Stimulated activated CD4-positive, alpha-beta T cell treated with anti-CD3 and anti-CD28 coated beads, Interleukin-1b, Interleukin-23, amount 100 ng/mL, for 4 hours (primary cell): ENCODE results near the gene LFNG.
"Not testable (repeated sequence)": the region's sequence is repeated elsewhere in the genome, so short reads cannot be mapped to it uniquely, and the experiment has no call there.

Source experiments
- DNase-seq, 2 donors: peaks; one replicate each; pipeline ENCODE4 v3.0.0-alpha.2; 2020; ENCODE audit warnings: low read depth in 2 of 2

Gene LFNG

DNA sequence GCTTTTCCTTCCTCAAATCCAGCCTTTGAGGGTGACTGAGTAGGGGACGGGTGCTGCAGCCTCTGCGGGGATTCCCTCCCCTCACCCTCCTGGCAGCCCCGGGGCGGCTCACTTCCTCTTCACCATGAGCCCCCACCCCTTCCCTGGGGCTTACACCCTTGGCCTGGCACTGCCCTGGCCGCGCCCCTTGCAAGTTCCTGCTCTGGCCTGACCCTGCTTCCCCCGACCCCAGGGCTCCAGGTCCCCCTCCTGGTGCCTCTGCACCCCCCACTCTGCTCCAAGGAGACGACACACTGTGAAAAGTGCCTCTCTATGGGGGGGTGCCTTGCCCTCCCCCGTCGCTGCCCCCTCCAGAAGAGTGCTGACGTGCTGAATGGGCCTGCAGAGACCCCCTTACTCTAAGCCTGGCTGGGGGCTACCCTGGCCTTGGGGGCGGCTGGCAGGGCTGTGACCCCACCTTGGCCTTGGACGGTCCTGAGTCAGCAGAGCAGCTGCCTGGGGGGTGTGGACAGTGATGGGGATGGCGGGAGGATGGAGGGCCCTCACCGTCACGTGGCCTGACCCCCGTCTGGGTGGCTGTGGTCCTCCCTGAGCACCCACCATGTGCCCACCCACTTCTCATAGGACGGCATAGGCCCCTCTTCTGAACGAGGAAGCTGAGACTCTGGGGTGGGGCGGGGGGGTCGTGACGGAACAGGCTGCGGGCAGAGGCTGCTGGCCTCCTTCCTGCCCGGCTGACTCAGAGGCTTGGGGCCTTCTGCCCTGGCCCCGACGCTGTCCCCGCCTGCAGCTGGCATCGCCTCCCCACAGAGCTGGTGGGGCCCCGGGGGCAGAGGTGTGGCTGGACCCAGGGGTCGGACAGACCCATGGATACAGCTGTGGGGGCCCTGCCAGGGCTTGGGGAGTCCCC is 9.8 kb downstream of the LFNG start:
- no peak for DNase-seq

DNA sequence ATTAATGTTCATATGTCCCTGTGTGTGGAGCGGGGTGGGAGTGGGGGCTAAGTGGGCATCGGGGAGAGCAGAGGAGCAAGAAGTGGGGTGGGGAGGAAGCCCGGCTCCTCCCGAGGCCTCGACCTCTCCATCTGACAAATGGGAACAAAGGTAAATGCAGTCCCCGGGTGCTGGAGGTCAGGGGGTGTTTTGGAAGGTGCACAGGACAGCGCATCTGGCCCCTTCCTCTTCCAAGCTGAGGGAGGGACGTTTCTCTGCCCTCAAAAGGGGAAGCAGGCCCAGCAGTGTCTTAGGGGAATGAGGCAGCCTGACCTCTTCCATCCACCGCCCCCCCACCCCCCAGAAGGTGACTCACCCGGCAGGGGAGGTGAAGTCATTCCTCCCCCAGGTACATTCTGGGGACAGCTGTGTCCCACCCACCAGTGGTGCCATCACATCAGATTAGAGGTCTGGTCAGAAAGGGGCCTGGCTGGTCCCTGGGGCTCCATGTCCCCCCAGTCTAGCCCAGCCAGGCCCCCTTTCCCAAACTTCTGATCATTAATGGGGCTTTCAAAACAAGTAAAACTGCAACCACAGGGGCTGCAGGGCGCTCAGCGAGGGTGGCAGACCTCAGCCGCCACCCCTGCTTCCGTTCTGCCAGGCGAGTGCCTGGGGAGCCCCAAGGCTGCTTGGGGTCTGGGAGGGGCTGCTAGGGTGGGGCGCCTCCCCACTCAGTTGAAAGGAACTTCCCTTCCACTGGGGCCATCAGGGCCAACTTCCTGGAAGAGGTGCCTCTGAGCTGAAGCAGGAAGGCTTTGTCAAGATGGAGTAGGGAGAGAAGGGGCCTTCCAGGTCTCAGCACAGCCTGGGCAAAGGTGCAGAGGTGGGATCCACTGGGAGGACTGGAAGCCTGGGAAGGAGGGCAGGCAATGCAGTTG is 10.8 kb downstream of the LFNG start:
- DNase-seq = peak; percentile 54 to 59

DNA sequence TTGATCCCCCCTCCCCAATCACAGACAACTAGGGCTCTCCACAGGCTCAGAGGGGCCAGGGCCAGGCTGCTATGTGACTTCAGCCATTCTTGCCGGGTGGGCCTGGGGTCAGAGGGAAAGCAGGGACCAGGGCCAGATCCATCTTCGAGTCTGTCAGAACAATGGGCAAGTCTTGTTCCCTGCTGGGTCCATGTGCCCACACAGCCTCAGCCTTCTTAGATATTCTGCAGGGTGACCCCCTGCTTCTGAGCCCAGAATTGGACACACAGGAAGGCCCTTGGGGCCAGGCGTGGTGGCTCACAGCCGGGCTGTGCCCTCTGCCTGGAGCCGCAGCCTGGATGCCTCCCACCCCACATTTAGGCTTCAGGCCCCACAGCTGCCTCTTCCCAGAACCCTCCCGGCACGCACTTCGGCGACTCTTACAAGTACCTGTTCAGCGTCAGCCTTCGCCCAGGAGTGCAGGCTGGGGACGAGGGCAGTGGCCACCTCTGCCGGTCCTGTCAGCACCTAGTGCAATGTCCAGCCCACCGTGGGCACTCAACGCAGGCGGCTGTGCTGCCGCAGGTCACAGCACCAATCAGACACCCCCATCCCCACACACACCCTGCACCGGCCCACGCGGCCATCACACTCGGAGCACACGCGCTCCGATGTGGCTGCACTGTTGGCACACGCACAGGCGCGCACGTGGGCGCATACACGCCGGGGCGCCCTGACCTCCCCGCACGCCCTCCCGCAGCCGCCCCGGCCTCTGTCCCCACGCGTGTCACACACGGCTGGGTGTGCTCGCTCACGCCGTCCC is 11.6 kb downstream of the LFNG start:
- not testable (repeated sequence) for DNase-seq

DNA sequence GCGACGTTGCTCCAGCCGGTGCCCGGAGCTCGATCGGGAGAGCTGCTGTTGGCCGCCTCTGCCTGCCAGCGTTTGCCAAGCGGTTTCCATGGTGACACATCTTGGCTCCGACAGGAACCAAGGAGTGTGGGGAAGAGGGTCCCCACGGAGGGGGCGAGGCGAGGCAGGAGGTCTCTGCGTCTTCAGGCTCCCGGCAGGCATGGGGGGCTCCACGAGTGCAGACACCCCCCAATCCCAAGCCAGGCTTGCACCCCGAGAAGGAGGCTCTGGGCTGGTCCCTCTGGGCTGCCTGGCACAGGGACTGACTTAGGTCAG is 12.2 kb downstream of the LFNG start:
- not testable (repeated sequence) for DNase-seq

DNA sequence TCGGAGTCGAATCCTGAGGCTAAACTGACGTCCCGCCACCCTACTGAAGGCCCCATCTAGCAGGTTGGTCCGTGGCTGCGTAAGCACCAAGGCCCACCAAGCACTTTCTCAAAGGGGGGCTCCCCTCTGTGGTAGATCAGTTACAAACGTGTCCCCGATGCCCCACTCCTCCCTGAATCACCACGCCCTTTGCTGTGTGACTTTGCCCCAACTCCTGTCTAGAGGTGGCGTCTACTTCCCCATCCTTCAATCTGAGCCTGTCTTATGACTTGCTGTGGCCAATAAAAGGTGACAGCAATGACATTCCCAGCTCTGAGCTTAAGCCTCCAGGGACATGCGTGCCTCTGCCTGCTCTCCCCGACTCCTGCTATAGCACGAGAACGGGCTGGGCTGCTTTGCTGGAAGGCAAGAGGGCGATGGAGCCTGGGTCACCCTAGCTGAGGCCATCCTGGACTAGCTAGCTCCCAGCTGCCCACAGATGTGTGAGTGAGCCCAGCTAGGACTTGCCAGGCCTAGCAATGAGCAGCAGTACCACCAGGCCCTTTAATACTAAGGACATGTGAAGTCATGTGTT is 12.7 kb downstream of the LFNG start:
- not testable (repeated sequence) for DNase-seq

DNA sequence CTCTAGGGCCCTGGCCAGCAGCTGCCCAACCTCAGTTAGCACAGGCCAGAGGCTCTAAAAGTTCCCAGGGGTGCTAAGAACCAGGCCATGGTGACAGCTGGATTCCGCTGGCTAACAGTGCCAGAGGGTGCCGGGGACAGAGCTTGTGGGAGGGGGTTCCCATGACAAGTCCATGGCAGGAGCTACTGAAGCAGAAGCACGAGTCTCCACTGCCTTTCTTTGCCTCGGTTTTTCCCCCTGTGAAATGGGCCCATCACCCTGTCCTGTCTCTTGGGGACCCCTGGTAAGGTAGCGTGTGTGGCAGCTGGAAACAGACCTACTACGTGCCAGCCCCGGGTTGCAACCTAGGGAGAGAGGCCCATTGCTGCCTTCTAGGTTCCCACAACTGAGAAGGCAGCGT is 13.2 kb downstream of the LFNG start:
- DNase-seq = not testable (repeated sequence)

DNA sequence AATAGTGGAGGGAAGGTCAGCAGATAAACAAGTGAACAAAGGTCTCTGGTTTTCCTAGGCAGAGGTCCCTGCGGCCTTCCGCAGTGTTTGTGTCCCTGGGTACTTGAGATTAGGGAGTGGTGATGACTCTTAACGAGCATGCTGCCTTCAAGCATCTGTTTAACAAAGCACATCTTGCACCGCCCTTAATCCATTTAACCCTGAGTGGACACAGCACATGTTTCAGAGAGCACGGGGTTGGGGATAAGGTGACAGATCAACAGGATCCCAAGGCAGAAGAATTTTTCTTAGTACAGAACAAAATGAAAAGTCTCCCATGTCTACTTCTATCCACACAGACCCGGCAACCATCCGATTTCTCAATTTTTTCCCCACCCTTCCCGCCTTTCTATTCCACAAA is 14.0 kb downstream of the LFNG start:
- DNase-seq = not testable (repeated sequence)

DNA sequence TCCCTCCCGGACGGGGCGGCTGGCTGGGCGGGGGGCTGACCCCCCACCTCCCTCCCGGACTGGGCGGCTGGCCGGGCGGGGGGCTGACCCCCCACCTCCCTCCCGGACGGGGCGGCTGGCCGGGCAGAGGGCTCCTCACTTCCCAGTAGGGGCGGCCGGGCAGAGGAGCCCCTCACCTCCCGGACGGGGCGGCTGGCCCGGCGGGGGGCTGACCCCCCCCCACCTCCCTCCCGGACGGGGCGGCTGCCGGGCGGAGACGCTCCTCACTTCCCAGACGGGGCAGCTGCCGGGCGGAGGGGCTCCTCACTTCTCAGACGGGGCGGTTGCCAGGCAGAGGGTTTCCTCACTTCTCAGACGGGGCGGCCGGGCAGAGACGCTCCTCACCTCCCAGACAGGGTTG is 14.6 kb downstream of the LFNG start:
- DNase-seq = not testable (repeated sequence)

DNA sequence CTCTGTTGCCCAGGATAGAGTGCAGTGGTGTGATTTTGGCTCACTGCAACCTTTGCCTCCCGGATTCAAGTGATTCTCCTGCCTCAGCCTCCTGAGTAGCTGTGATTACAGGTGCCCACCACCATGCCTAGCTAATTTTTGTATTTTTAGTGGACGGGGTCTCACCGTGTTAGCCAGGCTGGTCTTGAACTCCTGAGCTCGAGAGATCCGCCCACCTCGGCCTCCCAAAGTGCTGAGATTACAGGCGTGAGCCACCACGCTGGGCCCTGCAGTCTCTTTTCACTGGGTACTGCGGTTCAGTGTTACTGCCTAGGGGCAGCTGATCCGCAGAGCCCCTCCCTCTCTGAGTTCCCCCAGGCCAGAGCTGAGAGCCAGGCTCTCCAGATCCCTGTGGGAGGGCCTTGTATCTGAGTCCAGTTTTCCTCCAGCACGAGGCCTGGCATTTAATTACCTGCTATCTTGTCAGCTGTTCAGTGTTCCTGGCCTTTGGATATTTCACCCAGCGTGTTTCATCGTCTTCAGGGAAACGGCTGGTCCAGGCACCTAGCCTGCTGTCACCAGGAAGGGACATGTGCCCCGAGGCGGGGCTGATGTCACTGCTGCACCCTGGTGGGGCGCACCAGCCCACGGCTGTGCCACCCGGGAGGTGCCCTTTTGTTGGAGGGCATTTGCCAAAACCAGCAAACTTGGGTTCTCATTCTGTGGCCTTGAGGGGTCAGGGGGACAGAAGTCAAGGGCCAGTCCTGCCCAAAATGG is 16.5 kb downstream of the LFNG start:
- not testable (repeated sequence) for DNase-seq

DNA sequence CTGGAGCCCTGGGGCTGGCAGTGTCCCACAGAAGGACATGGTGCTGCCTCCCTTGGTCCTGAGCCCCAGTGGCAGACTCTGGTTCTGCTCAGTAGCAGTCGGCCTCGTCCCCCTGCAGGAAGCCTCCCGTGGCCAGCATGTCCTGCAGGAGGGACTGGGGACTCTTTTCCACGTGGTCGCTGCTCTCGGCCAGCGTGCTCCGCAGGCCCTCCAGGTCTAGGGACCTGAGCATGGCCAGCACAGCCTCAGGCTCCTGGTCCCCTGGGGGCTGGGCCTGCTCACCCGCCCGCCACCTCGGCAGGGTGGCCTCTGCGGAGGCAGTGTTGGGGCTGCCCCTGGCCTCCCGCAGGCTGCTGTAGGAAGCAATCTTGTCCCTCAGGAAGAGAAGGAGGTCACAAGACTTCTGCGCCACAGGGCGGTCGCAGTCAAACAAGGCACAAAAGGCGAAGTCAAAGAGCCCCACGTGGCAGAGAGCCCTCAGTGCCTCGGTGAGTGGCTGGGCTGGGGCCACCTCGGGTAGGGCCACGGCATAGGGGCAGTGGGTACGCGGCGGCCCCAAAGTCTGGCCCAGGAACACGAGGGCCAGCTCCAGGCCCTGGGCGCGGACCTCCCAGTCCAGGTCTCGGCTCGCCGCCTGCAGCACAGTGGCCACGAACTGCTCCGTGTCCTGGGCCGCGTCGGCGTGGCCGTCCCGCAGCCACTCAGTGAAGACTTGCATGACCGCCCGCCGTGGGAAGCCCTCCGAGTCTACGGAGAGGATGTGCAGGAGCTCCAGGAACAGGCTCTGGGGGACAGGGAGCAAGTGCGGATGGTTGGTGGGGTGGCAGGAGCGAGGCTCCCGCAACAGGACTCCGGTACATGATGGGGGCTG is 18.6 kb downstream of the LFNG start:
- DNase-seq = no peak

DNA sequence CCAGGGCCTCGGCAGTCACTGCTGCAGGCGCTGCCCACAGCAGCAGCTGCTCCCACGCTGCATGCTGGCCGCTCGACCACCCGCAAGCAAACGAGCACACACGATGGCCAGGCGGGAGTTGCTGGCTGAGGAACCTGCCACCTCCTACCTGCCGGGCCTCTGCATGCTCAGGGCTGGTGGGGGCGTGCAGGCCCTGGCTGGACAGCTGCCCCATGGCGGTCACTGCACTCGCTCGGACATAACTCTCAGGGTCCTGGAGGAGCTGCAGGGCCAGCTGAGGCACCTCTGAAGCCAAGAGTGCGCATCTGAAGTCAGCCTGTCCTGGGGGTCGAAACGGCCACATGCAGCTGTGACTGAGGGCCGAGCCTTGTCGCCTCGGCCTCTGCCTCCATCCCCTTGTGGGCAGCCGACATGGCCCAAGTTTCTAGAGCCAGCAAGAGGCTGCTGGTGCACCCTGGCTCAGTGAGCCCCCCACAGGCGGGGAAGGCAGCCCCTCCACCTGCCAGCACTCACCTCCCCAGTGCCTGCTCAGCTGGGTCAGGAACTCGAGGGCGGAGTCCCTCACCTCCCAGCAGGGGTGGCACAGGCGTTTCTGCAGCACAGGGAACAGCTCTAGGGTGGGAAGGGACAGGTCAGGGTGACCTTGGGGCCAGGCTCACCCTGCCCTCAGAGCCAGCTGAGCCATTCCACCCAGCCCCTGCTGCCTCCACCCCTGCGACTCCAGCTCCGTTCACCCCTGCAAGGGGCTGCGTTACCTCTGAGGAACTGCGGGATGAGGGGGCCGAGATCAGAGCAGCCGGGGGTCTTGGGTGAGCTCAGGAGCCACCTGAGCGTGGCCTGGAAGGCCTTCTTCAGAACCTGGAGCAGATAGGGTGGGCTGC is 19.7 kb downstream of the LFNG start:
- no peak for DNase-seq

DNA sequence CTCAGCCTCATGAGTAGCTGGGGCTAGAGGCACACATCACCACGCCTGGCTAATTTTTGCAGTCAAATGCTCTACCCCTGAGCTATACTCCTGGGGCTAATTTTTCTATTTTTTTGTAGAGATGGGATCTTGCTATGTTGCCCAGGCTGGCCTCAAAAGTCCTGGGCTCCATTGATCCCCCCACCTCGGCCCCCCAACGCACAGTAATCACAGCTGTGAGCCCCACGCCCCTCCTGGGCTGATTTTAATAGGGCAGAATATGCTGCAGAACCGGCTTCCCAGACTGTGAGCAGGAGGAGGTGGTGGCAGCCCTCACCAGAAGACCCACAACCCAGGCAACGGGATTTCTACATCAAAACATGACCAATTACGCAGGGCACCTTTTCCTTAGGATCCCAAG is 20.6 kb downstream of the LFNG start:
- no peak for DNase-seq

DNA sequence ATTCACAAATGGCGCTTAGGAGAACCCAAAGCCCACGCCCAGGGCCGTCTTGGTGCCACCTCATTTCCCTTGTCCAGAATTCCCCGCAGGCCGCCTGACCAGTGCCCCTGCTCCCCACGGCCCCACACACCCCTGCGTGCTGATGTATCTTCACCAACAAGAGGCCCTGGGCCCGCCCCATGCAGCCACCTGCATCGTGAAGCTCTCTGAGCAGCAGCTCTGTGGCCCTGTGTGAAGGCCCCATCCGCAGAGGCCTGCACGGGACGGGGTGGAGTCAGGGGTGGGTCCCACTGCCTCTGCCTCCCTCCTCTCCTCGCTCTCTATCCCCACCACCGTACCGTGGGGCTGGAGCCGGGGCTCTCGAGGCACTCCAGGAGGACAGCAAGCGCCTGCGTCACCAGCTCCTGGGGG is 21.1 kb downstream of the LFNG start:
- DNase-seq = no peak

DNA sequence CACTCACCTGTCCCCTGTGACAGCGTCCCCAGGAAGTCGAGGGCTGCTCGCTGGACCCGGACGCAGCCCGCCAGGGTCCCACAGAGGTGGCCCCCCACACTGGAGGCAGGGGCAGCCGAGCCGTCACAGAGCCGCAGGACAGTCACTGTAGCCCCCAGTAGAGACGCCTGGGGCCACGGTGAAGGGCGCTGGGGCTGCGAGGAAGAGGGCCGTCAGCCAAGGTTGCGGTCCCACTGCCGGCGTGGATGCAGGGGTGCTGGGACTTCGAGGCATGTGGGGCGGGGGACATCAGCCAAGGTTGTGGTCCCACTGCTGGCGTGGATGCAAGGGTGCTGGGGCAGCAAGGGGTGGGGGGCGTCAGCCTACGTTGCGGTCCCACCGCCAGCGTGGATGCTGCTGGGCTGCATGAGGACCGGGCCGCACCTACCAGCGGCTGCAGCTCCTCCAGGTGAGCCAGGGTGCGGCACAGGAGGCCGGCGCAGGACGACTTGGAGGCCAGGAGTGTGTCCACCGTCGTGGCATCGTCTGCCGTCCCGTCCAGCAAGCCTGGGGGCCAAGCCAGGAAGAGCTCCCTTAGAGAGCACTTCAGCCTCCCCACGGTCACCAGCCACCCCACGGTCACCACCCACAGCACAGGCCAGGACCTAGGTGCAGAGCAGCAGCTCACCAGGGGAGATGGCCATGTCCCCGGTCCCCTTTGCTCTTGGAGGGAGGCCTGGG is 21.9 kb downstream of the LFNG start:
- no peak for DNase-seq

DNA sequence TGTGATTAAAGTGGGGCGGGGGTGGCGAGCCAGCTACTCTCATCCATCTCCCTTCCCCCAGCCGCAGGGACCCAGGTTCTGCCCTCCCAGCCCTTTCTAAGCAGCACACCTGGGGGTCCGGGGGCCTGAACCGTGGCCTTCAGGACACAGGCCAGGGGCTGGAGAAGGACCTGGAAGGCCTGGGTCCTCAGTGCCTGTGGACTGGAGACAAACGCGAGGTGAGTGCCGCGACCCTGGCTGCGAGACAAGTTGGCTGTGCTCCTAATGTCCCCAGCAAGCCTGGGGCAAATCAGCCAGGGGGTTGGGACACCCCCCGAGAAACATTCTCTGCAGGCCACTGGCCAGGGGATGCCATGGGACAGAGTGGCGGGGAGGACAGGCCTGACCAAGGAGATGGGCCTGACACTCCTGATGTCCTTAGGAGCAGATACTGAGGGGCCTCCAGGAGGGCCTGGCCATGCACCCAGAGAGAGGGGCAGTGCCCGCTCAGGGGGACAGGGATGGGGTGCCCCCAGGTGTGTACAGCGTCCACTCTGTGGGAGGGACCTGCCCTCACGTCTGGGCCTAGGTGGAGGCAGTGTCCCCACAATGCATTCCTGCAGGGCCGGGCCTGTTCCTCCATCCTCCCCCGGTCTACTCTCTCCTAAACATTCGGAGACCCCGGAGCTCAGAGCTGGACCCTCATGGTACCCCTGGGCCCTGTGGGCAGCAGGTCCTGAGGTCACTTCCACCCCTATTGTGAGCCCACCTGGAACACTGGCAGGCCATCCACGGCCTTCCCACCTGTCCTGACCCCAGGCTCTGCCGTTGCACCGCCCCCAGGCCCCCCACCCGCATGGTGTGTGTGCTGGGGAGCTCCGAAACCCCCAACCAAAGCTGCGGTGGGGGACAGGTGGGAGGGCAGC is 22.7 kb downstream of the LFNG start:
- no peak for DNase-seq

DNA sequence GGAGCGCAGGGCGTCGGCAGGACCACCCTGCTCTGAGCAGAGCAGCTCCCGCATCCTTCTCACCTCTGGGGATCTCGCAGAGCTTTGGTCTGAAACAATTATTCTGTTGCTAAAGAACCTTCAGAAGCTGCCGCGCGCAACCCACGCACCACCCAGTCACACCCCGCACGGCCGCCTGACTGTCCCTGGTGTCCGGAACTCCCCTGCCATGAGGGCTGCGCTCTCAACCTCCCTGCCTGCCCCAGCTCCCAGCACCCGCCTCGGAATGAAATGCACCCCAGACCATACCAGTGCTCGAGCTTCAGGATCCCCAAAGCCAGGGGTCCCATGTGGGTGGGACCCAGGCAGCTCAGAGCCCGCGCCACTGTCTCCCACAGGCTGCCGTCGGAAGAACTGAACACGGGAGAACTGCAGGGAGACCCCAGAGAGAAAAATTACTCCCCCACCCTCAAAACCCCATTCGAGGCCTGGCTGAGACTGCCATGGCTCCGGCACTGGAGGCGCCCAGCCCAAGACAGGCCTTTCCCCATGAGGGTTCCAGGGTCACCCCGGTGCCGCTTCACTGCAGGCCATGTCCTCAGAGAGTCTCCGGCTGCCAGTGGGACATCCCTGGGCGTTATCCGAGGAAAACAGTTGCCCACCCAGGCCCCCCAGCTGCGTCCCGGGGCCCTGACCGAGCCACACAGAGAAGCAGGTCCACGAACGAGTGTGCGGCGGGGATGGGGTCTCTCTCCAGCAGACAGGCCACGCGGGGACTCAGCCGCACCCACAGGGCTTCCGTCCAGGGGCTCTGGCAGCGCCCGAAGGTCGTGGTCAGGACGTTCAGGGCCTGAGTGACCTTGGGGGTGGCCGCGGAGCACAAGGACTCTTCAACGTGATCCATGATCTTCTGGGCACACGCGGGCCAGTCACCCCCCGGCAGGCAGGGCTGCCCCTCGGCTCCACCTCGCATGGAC is 23.6 kb downstream of the LFNG start:
- DNase-seq = no peak
